ENCODE measurements around the gene SLC43A1.

SLC43A1 gene

GRCh38 chr11:57481915-57482781 lies 33.4 kb downstream of the SLC43A1 start:
- Mint-ChIP-seq H3K27ac (no peak overlapping the region), H3K27me3 (peaks cover 24% of the 10 kb centered on the region), H3K4me3 (no peak overlapping the region), H3K4me1 (peaks cover 22% of the 10 kb centered on the region), H3K36me3 (ENCODE audit: low read depth) (peaks cover 15% of the 10 kb centered on the region), H3K9me3 (no peaks in the 10 kb centered on the region)
- no peak for ATAC-seq
- DNase-seq, result no peak

GRCh38 chr11:57481315-57481714 lies 34.2 kb downstream of the SLC43A1 start:
- H3K9me3 Mint-ChIP-seq, result no peaks in the 10 kb centered on the region
- DNase-seq (no peak), ATAC-seq (no peak)
- H3K4me3 Mint-ChIP-seq, result no peak overlapping the region
- H3K36me3 Mint-ChIP-seq (ENCODE audit: low read depth), result peaks cover 15% of the 10 kb centered on the region
- peaks cover 26% of the 10 kb centered on the region for H3K4me1 Mint-ChIP-seq
- peaks cover 27% of the 10 kb centered on the region for H3K27me3 Mint-ChIP-seq
- H3K27ac Mint-ChIP-seq, result no peak overlapping the region

- peak; percentile 55 for ATAC-seq
Observed at GRCh38 chr11:57480409-57481137, 34.9 kb downstream of the SLC43A1 start.

GRCh38 chr11:57479911-57480310 lies 35.6 kb downstream of the SLC43A1 start:
- no peak for ATAC-seq
- peaks cover 27% of the 10 kb centered on the region for H3K27me3 Mint-ChIP-seq
- H3K36me3 Mint-ChIP-seq (ENCODE audit: low read depth), result peaks cover 6% of the 10 kb centered on the region
- no peaks in the 10 kb centered on the region for H3K9me3 Mint-ChIP-seq
- peaks cover 34% of the 10 kb centered on the region for H3K4me1 Mint-ChIP-seq
- H3K4me3 Mint-ChIP-seq, result no peak overlapping the region
- no peak for DNase-seq
- no peak overlapping the region for H3K27ac Mint-ChIP-seq

More at GRCh38 chr11:57480409-57481137, 34.9 kb downstream of the SLC43A1 start:
- peaks cover 11% of the 10 kb centered on the region for H3K36me3 Mint-ChIP-seq (ENCODE audit: low read depth)
- DNase-seq, result peak; percentile 85
- no peak overlapping the region for H3K27ac Mint-ChIP-seq
- peaks cover 29% of the 10 kb centered on the region for H3K4me1 Mint-ChIP-seq
- peaks cover 27% of the 10 kb centered on the region for H3K27me3 Mint-ChIP-seq
- H3K9me3 Mint-ChIP-seq, result no peaks in the 10 kb centered on the region
- no peak overlapping the region for H3K4me3 Mint-ChIP-seq

GRCh38 chr11:57479021-57479663 lies 36.4 kb downstream of the SLC43A1 start:
- Mint-ChIP-seq H3K9me3 (no peaks in the 10 kb centered on the region), H3K4me1 (peaks cover 38% of the 10 kb centered on the region), H3K27ac (no peak overlapping the region), H3K27me3 (peaks cover 27% of the 10 kb centered on the region), H3K4me3 (no peak overlapping the region), H3K36me3 (ENCODE audit: low read depth) (peaks cover 2% of the 10 kb centered on the region)
- ATAC-seq, result no peak
- DNase-seq, result no peak

- H3K27me3 Mint-ChIP-seq, result peaks cover 27% of the 10 kb centered on the region
- H3K9me3 Mint-ChIP-seq, result no peaks in the 10 kb centered on the region
- ATAC-seq, result no peak
- H3K27ac Mint-ChIP-seq, result no peak overlapping the region
- no peak overlapping the region for H3K4me3 Mint-ChIP-seq
- DNase-seq, result no peak
- peaks cover 2% of the 10 kb centered on the region for H3K36me3 Mint-ChIP-seq (ENCODE audit: low read depth)
- peaks cover 37% of the 10 kb centered on the region for H3K4me1 Mint-ChIP-seq
Observed at GRCh38 chr11:57477507-57478189, 37.9 kb downstream of the SLC43A1 start.

GRCh38 chr11:57476757-57477506 lies 38.6 kb downstream of the SLC43A1 start:
- peaks cover 2% of the 10 kb centered on the region for H3K36me3 Mint-ChIP-seq (ENCODE audit: low read depth)
- DNase-seq (peak; percentile 53), ATAC-seq (peak; percentile 47)
- H3K4me1 Mint-ChIP-seq, result peaks cover 37% of the 10 kb centered on the region
- peak overlapping the region; percentile 59 for H3K27ac Mint-ChIP-seq
- no peaks in the 10 kb centered on the region for H3K9me3 Mint-ChIP-seq
- H3K27me3 Mint-ChIP-seq, result peaks cover 24% of the 10 kb centered on the region
- H3K4me3 Mint-ChIP-seq, result peak overlapping the region; percentile 65

GRCh38 chr11:57476047-57476756 lies 39.3 kb downstream of the SLC43A1 start:
- ATAC-seq, result peak; percentile 25
- H3K9me3 Mint-ChIP-seq, result no peaks in the 10 kb centered on the region
- H3K4me1 Mint-ChIP-seq, result peaks cover 33% of the 10 kb centered on the region
- peak; percentile 38 for DNase-seq
- peak overlapping the region; percentile 69 for H3K4me3 Mint-ChIP-seq
- H3K27me3 Mint-ChIP-seq, result peaks cover 20% of the 10 kb centered on the region
- peak overlapping the region; percentile 70 for H3K27ac Mint-ChIP-seq
- H3K36me3 Mint-ChIP-seq (ENCODE audit: low read depth), result peaks cover 2% of the 10 kb centered on the region

GRCh38 chr11:57475671-57476046 lies 39.8 kb downstream of the SLC43A1 start:
- Mint-ChIP-seq H3K4me1 (peaks cover 33% of the 10 kb centered on the region), H3K4me3 (peak overlapping the region; percentile 69), H3K27ac (peak overlapping the region; percentile 70), H3K36me3 (ENCODE audit: low read depth) (peaks cover 2% of the 10 kb centered on the region), H3K9me3 (no peaks in the 10 kb centered on the region), H3K27me3 (peaks cover 14% of the 10 kb centered on the region)
- ATAC-seq, result peak; percentile 1
- no peak for DNase-seq

- peaks cover 31% of the 10 kb centered on the region for H3K4me1 Mint-ChIP-seq
- H3K4me3 Mint-ChIP-seq, result no peak overlapping the region
- ATAC-seq, result no peak
- peaks cover 11% of the 10 kb centered on the region for H3K27me3 Mint-ChIP-seq
- H3K36me3 Mint-ChIP-seq (ENCODE audit: low read depth), result peaks cover 2% of the 10 kb centered on the region
- H3K9me3 Mint-ChIP-seq, result no peaks in the 10 kb centered on the region
- H3K27ac Mint-ChIP-seq, result peak overlapping the region; percentile 70
- DNase-seq, result no peak
Observed at GRCh38 chr11:57475191-57475590, 40.3 kb downstream of the SLC43A1 start.

GRCh38 chr11:57474803-57475115 lies 40.7 kb downstream of the SLC43A1 start:
- DNase-seq, result no peak
- no peak for ATAC-seq
- Mint-ChIP-seq H3K27ac (no peak overlapping the region), H3K4me1 (peaks cover 29% of the 10 kb centered on the region), H3K27me3 (peaks cover 11% of the 10 kb centered on the region), H3K4me3 (no peak overlapping the region), H3K9me3 (no peaks in the 10 kb centered on the region), H3K36me3 (ENCODE audit: low read depth) (peaks cover 2% of the 10 kb centered on the region)

GRCh38 chr11:57474017-57474802 lies 41.3 kb downstream of the SLC43A1 start:
- Mint-ChIP-seq H3K4me1 (peaks cover 29% of the 10 kb centered on the region), H3K9me3 (no peaks in the 10 kb centered on the region), H3K4me3 (no peak overlapping the region), H3K27me3 (peaks cover 6% of the 10 kb centered on the region), H3K27ac (no peak overlapping the region), H3K36me3 (ENCODE audit: low read depth) (peaks cover 2% of the 10 kb centered on the region)
- peak; percentile 47 for DNase-seq
- peak; percentile 64 for ATAC-seq

Measured in activated naive CD8-positive, alpha-beta T cell treated with anti-CD3 and anti-CD28 coated beads, Interleukin-2, amount 50 U/mL, for 24 hours (primary cell).